ENCODE measurements around the gene PSG11.
"Not testable (repeated sequence)": the region's sequence is repeated elsewhere in the genome, so short reads cannot be mapped to it uniquely, and the experiment has no call there.

DNA sequence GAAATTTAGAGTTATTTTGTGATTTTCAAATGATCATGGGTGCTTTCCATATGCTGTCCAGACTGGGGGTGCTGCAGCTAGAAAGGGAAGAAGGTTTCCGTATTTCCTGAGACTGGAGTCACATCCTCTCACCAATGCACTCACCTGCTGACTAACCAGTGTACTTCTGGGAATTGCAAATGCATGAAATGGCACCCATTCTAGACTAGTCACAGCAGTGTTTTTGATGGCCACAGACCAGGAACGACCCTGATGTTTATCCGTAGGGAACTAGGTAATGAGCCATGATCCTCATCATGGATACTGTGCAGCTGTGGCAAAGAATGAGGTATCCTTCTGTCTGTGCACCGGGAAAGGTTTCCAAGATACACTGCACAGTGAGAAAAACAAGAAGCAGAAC lies 37.1 kb downstream of the PSG11 start:
- TF ChIP-seq, protein P1, sequence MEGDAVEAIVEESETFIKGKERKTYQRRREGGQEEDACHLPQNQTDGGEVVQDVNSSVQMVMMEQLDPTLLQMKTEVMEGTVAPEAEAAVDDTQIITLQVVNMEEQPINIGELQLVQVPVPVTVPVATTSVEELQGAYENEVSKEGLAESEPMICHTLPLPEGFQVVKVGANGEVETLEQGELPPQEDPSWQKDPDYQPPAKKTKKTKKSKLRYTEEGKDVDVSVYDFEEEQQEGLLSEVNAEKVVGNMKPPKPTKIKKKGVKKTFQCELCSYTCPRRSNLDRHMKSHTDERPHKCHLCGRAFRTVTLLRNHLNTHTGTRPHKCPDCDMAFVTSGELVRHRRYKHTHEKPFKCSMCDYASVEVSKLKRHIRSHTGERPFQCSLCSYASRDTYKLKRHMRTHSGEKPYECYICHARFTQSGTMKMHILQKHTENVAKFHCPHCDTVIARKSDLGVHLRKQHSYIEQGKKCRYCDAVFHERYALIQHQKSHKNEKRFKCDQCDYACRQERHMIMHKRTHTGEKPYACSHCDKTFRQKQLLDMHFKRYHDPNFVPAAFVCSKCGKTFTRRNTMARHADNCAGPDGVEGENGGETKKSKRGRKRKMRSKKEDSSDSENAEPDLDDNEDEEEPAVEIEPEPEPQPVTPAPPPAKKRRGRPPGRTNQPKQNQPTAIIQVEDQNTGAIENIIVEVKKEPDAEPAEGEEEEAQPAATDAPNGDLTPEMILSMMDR (conservative IDR thresholded peaks at IDR 0.05) = not testable (repeated sequence)
- TF ChIP-seq EZH2 (IDR thresholded peaks at IDR 0.05; ENCODE audit: low read depth) = not testable (repeated sequence)
